PC-9 (cell line): ENCODE measurements around the gene RAB10.

Experiments used
- EZH2 ChIP-seq: fragments of 200-600 bp; sonication (generic); IDR thresholded peaks from 2 replicates; pipeline ENCODE4 v1.8.0; 2017; ENCODE audit warnings: antibody characterized with exemption, low read depth
- TF ChIP-seq, protein P1 (sequence below): fragments of 200-600 bp; sonication (generic); conservative IDR thresholded peaks from 2 replicates; pipeline ENCODE4 v1.6.1; 2017; ENCODE audit warnings: mixed run types, antibody characterized with exemption, mild to moderate bottlenecking, moderate library complexity

DNA sequence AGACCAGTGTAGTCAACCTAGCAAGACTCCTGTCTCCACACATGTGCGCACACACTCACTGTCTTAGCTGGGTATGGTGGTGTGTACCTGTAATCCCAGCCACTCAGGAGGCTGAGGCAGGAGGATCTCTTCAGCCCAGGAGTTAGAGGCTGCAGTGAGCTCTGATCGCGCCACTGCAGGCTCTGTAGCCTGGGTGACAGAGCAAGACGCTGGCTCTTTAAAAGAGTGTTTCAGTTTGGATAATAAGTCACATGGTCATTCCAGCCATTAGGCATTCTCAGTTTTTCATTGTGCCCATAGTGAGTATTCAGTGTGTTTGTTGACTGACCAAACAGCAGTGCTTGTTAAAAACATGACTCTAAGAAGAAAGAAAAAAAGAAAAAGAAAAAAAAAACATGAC lies 31.0 kb downstream of the RAB10 start:
- TF ChIP-seq EZH2, result no peak
- TF ChIP-seq, protein P1, sequence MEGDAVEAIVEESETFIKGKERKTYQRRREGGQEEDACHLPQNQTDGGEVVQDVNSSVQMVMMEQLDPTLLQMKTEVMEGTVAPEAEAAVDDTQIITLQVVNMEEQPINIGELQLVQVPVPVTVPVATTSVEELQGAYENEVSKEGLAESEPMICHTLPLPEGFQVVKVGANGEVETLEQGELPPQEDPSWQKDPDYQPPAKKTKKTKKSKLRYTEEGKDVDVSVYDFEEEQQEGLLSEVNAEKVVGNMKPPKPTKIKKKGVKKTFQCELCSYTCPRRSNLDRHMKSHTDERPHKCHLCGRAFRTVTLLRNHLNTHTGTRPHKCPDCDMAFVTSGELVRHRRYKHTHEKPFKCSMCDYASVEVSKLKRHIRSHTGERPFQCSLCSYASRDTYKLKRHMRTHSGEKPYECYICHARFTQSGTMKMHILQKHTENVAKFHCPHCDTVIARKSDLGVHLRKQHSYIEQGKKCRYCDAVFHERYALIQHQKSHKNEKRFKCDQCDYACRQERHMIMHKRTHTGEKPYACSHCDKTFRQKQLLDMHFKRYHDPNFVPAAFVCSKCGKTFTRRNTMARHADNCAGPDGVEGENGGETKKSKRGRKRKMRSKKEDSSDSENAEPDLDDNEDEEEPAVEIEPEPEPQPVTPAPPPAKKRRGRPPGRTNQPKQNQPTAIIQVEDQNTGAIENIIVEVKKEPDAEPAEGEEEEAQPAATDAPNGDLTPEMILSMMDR, result no peak
